Measurements from ENCODE around the gene SYAP1. TPM values are rescaled to one million over a fixed set of nuclear protein-coding genes. Genes with fewer than 3 reads are reported as not detected.
"Not testable (repeated sequence)": the region's sequence is repeated elsewhere in the genome, so short reads cannot be mapped to it uniquely, and the experiment has no call there.

The SYAP1 gene
- total and polyA plus RNA-seq, 5 donors, result 11.4 to 24.9 (median 17.2) TPM

GRCh38 chrX:16705370-16705769 lies 14.0 kb upstream of the SYAP1 start:
- Histone ChIP-seq H3K4me1 (ENCODE audit: control insufficient read depth, insufficient read depth, low read length) (no peaks in the 10 kb centered on the region), H3K9me3 (ENCODE audit: control insufficient read depth, low read length) (no peaks in the 10 kb centered on the region), H3K27ac (ENCODE audit: low read length) (no peak overlapping the region), H3K4me3 (ENCODE audit: low read length) (no peak overlapping the region), H3K27me3 (ENCODE audit: control insufficient read depth, insufficient read depth) (no peaks in the 10 kb centered on the region)
- WGBS, result 88% methylated on average over 3 of the region's 3 CpGs
- ATAC-seq (no peak), DNase-seq (no peak)
- intact Hi-C loops (cut with DNase I), result no loop called here

GRCh38 chrX:16708016-16708415 lies 11.4 kb upstream of the SYAP1 start:
- no peaks in the 10 kb centered on the region for H3K27me3 ChIP-seq (ENCODE audit: control insufficient read depth, insufficient read depth)
- intact Hi-C loops (cut with DNase I), result no loop called here
- no peaks in the 10 kb centered on the region for H3K9me3 ChIP-seq (ENCODE audit: control insufficient read depth, low read length)
- no peak for DNase-seq
- no peak overlapping the region for H3K4me3 ChIP-seq (ENCODE audit: low read length)
- WGBS, result 87% methylated on average over 3 of the region's 3 CpGs
- no peak overlapping the region for H3K27ac ChIP-seq (ENCODE audit: low read length)
- no peaks in the 10 kb centered on the region for H3K4me1 ChIP-seq (ENCODE audit: control insufficient read depth, insufficient read depth, low read length)
- ATAC-seq, result no peak

GRCh38 chrX:16711219-16711811 lies 8.1 kb upstream of the SYAP1 start:
- Histone ChIP-seq H3K27me3 (ENCODE audit: control insufficient read depth, insufficient read depth) (no peaks in the 10 kb centered on the region), H3K4me1 (ENCODE audit: control insufficient read depth, insufficient read depth, low read length) (no peaks in the 10 kb centered on the region), H3K27ac (ENCODE audit: low read length) (no peak overlapping the region), H3K9me3 (ENCODE audit: control insufficient read depth, low read length) (no peaks in the 10 kb centered on the region), H3K4me3 (ENCODE audit: low read length) (peak overlapping the region; percentile 67)
- intact Hi-C loops (cut with DNase I), result no loop called here
- ATAC-seq, result no peak
- DNase-seq, result no peak
- WGBS, result 35% methylated on average over 9 of the region's 9 CpGs

GRCh38 chrX:16711893-16712547 lies 7.4 kb upstream of the SYAP1 start:
- peak; percentile 77 to 81 for ATAC-seq
- intact Hi-C loops (cut with DNase I), result no loop called here
- 1% methylated on average over 60 of the region's 67 CpGs for WGBS

GRCh38 chrX:16712548-16713155 lies 6.8 kb upstream of the SYAP1 start, which contains the start of gene CTPS2:
Gene CTPS2 (minus strand): TSS chrX:16712669. CDS start chrX:16702902, 9,767 bp downstream.
- no peaks in the 10 kb centered on the region for H3K4me1 ChIP-seq (ENCODE audit: control insufficient read depth, insufficient read depth, low read length)
- DNase-seq, result peak; percentile 64 to 84 (median 83)
- no peaks in the 10 kb centered on the region for H3K27me3 ChIP-seq (ENCODE audit: control insufficient read depth, insufficient read depth)
- peak within 1 kb of the TSS; percentile 25 for H3K27ac ChIP-seq (ENCODE audit: low read length)
- ATAC-seq, result peak; percentile 93 to 95
- H3K9me3 ChIP-seq (ENCODE audit: control insufficient read depth, low read length), result no peaks in the 10 kb centered on the region
- intact Hi-C loops (cut with DNase I), result no loop called here
- 5% methylated on average over 30 of the region's 30 CpGs for WGBS
- peak within 1 kb of the TSS; percentile 67 for H3K4me3 ChIP-seq (ENCODE audit: low read length)

More at GRCh38 chrX:16711893-16712547, 7.4 kb upstream of the SYAP1 start:
- Histone ChIP-seq H3K27ac (ENCODE audit: low read length) (peak overlapping the region; percentile 25), H3K9me3 (ENCODE audit: control insufficient read depth, low read length) (no peaks in the 10 kb centered on the region), H3K4me1 (ENCODE audit: control insufficient read depth, insufficient read depth, low read length) (no peaks in the 10 kb centered on the region), H3K4me3 (ENCODE audit: low read length) (peak overlapping the region; percentile 67), H3K27me3 (ENCODE audit: control insufficient read depth, insufficient read depth) (no peaks in the 10 kb centered on the region)
- peak; percentile 18 to 66 (median 63) for DNase-seq

- no peak for ATAC-seq
Observed at GRCh38 chrX:16714504-16714903, 4.9 kb upstream of the SYAP1 start.

GRCh38 chrX:16715638-16716037 lies 3.8 kb upstream of the SYAP1 start:
- ATAC-seq; H3K4me1 ChIP-seq (ENCODE audit: control insufficient read depth, insufficient read depth, low read length); H3K9me3 ChIP-seq (ENCODE audit: control insufficient read depth, low read length); DNase-seq; H3K4me3 ChIP-seq (ENCODE audit: low read length); H3K27me3 ChIP-seq (ENCODE audit: control insufficient read depth, insufficient read depth); H3K27ac ChIP-seq (ENCODE audit: low read length); intact Hi-C loops (cut with DNase I): not testable (repeated sequence)
- WGBS, result 87% methylated on average over 4 of the region's 6 CpGs

More at GRCh38 chrX:16714504-16714903, 4.9 kb upstream of the SYAP1 start:
- no peak for DNase-seq
- no peaks in the 10 kb centered on the region for H3K9me3 ChIP-seq (ENCODE audit: control insufficient read depth, low read length)
- intact Hi-C loops (cut with DNase I), result no loop called here
- H3K4me1 ChIP-seq (ENCODE audit: control insufficient read depth, insufficient read depth, low read length), result no peaks in the 10 kb centered on the region
- 88% methylated on average over 8 of the region's 8 CpGs for WGBS
- no peaks in the 10 kb centered on the region for H3K27me3 ChIP-seq (ENCODE audit: control insufficient read depth, insufficient read depth)
- H3K27ac ChIP-seq (ENCODE audit: low read length), result no peak overlapping the region
- H3K4me3 ChIP-seq (ENCODE audit: low read length), result no peak overlapping the region

GRCh38 chrX:16716451-16716850 lies 3.0 kb upstream of the SYAP1 start:
- H3K27ac ChIP-seq (ENCODE audit: low read length); H3K4me1 ChIP-seq (ENCODE audit: control insufficient read depth, insufficient read depth, low read length); H3K4me3 ChIP-seq (ENCODE audit: low read length); DNase-seq; intact Hi-C loops (cut with DNase I); H3K27me3 ChIP-seq (ENCODE audit: control insufficient read depth, insufficient read depth); ATAC-seq; H3K9me3 ChIP-seq (ENCODE audit: control insufficient read depth, low read length): not testable (repeated sequence)
- WGBS, result 83% methylated on average over 6 of the region's 6 CpGs

GRCh38 chrX:16718824-16719333 lies 533 bp upstream of the SYAP1 start:
- Histone ChIP-seq H3K4me1 (ENCODE audit: control insufficient read depth, insufficient read depth, low read length) (peaks cover 2% of the 10 kb centered on the region), H3K27ac (ENCODE audit: low read length) (peak overlapping the region; percentile 99), H3K27me3 (ENCODE audit: control insufficient read depth, insufficient read depth) (no peaks in the 10 kb centered on the region), H3K4me3 (ENCODE audit: low read length) (peak overlapping the region; percentile 67), H3K9me3 (ENCODE audit: control insufficient read depth, low read length) (no peaks in the 10 kb centered on the region)
- DNase-seq, result no peak
- ATAC-seq, result no peak
- intact Hi-C loops (cut with DNase I), result no loop called here
- 15% methylated on average over 6 of the region's 6 CpGs for WGBS

GRCh38 chrX:16722481-16722880 lies 3.1 kb downstream of the SYAP1 start:
- DNase-seq (no peak), ATAC-seq (no peak)
- Histone ChIP-seq H3K4me3 (ENCODE audit: low read length) (no peak overlapping the region), H3K4me1 (ENCODE audit: control insufficient read depth, insufficient read depth, low read length) (peaks cover 2% of the 10 kb centered on the region), H3K27ac (ENCODE audit: low read length) (no peak overlapping the region), H3K9me3 (ENCODE audit: control insufficient read depth, low read length) (no peaks in the 10 kb centered on the region), H3K27me3 (ENCODE audit: control insufficient read depth, insufficient read depth) (no peaks in the 10 kb centered on the region)
- WGBS, result 84% methylated on average over 4 of the region's 4 CpGs
- intact Hi-C loops (cut with DNase I), result no loop called here

GRCh38 chrX:16725072-16725471 lies 5.7 kb downstream of the SYAP1 start:
- no peaks in the 10 kb centered on the region for H3K27me3 ChIP-seq (ENCODE audit: control insufficient read depth, insufficient read depth)
- no peak overlapping the region for H3K27ac ChIP-seq (ENCODE audit: low read length)
- intact Hi-C loops (cut with DNase I), result no loop called here
- no peak overlapping the region for H3K4me3 ChIP-seq (ENCODE audit: low read length)
- H3K9me3 ChIP-seq (ENCODE audit: control insufficient read depth, low read length), result no peaks in the 10 kb centered on the region
- ATAC-seq (no peak), DNase-seq (no peak)
- H3K4me1 ChIP-seq (ENCODE audit: control insufficient read depth, insufficient read depth, low read length), result peaks cover 2% of the 10 kb centered on the region
- WGBS, result 92% methylated on average over 7 of the region's 7 CpGs

All from right cardiac atrium (tissue), 5 donors.